OCI-LY1 (cell line): ENCODE data around the gene AGFG2.

Experiments used
- CTCF ChIP-seq: fragments of 200-600 bp; sonication (generic), shearing (Covaris generic); IDR thresholded peaks from 2 replicates; pipeline ENCODE4 v1.5.1; 2017; ENCODE audit warnings: mild to moderate bottlenecking, antibody characterized with exemption, low read length, moderate library complexity, mixed read lengths
- EZH2 ChIP-seq: fragments of 200-600 bp; sonication (generic), shearing (Covaris generic); IDR thresholded peaks from 2 replicates; pipeline ENCODE4 v1.8.0; 2017; ENCODE audit warnings: borderline replicate concordance, mixed run types, mild to moderate bottlenecking, antibody characterized with exemption, low read length, moderate library complexity, mixed read lengths

- TF ChIP-seq CTCF (no peak), EZH2 (no peak)
These were observed 32.2 kb downstream of the AGFG2 start for GRCh38 chr7:100570954-100571828.
